SU-DHL-6 (cell line): ENCODE results near the gene PTGES3.

Source experiments
- H2AFZ ChIP-seq: fragments of 200-600 bp; sonication (generic); 2 replicates; pipeline ENCODE4 v1.6.1; 2014; ENCODE audit warnings: low read depth, mild to moderate bottlenecking, moderate library complexity, mixed read lengths, antibody characterized with exemption, low read length; ENCODE audit not compliant: severe bottlenecking
- H3F3A ChIP-seq: fragments of 200-600 bp; shearing (Covaris generic); 2 replicates; pipeline ENCODE4 v1.6.0; 2016; ENCODE audit warnings: antibody characterized with exemption, mild to moderate bottlenecking; ENCODE audit not compliant: insufficient read depth
- H3K27ac ChIP-seq: fragments of 200-600 bp; sonication (generic); 2 replicates; pipeline ENCODE4 v1.5.1; 2016; ENCODE audit warnings: low read depth, mild to moderate bottlenecking, low read length, moderate library complexity, mixed read lengths
- H3K27me3 ChIP-seq: fragments of 200-600 bp; sonication (generic), shearing (Covaris generic); 2 replicates; pipeline ENCODE4 v1.6.0; 2014; ENCODE audit warnings: mild to moderate bottlenecking, low read length
- H3K36me3 ChIP-seq: fragments of 200-600 bp; sonication (generic); 2 replicates; pipeline ENCODE4 v1.6.1; 2014; ENCODE audit warnings: mild to moderate bottlenecking, low read length, mixed read lengths
- H3K4me2 ChIP-seq: fragments of 300-600, 200-600 bp; shearing (Covaris generic), sonication (generic); 2 replicates; pipeline ENCODE4 v1.6.0; 2014; ENCODE audit warnings: low read length, low read depth, mild to moderate bottlenecking; ENCODE audit not compliant: poor library complexity, severe bottlenecking
- H3K4me3 ChIP-seq: fragments of 200-600 bp; sonication (generic); 2 replicates; pipeline ENCODE4 v1.5.1; 2014; ENCODE audit warnings: antibody characterized with exemption, low read length, mild to moderate bottlenecking, mixed read lengths; ENCODE audit not compliant: insufficient read depth, poor library complexity, severe bottlenecking
- H3K79me2 ChIP-seq: fragments of 200-600 bp; sonication (generic); 2 replicates; pipeline ENCODE4 v1.6.1; 2014; ENCODE audit warnings: mild to moderate bottlenecking, low read length, moderate library complexity; ENCODE audit not compliant: insufficient read depth
- H3K9ac ChIP-seq: fragments of 200-600 bp; sonication (generic); 2 replicates; pipeline ENCODE4 v1.7.0; 2014; ENCODE audit warnings: mild to moderate bottlenecking, low read length
- H3K9me2 ChIP-seq: fragments of 200-600 bp; sonication (generic); replicated peaks from 2 replicates; pipeline ENCODE4 v1.6.1; 2014; ENCODE audit warnings: low read length; ENCODE audit not compliant: insufficient read depth
- H3K9me3 ChIP-seq: fragments of 200-600 bp; sonication (generic); 2 replicates; pipeline ENCODE4 v1.6.1; 2014; ENCODE audit warnings: low read length, mixed read lengths; ENCODE audit not compliant: insufficient read depth
- H4K20me1 ChIP-seq: fragments of 200-600 bp; sonication (generic); 2 replicates; pipeline ENCODE4 v1.6.1; 2014; ENCODE audit warnings: low read depth, mild to moderate bottlenecking, antibody characterized with exemption, low read length, moderate library complexity, mixed read lengths
- CTCF ChIP-seq: fragments of 200-600 bp; sonication (generic); IDR thresholded peaks from one replicate; pipeline ENCODE4 v1.5.1; 2017; ENCODE audit warnings: antibody characterized with exemption, mild to moderate bottlenecking, low read length, moderate library complexity; ENCODE audit not compliant: insufficient read depth, poor library complexity, severe bottlenecking
- EZH2phosphoT487 ChIP-seq: fragments of 200-600 bp; sonication (generic), shearing (Covaris generic); conservative IDR thresholded peaks from 2 replicates; pipeline ENCODE4 v1.6.1; 2018; ENCODE audit warnings: mild to moderate bottlenecking, antibody characterized with exemption, low read length, moderate library complexity, mixed read lengths

PTGES3 gene

DNA sequence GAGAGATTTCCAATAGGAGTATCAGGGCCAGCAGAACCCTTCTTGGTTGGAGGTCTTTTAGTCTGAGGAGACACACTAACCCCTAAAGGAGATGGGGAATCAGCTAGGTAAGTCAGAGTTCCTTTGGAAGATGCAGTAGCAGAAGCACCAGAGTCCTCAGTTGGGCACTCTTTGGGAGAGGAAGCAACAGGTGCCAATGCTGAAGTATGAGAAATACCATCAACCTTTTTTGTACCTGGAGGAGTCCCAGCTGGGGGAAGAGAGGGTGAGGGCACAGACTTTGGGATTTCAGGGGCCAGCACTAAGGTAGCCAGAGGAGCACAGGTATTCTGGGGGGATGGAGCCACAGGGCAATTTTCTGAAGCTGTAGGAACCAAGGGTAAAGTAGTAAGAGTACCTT lies 31.0 kb upstream of the PTGES3 start:
- Histone ChIP-seq H3K4me2 (no peak overlapping the region), H3K27ac (0 out of 2 replicates have a peak overlapping the region, but pooled peaks have one; percentile 32), H3F3A (peaks cover 37% of the 10 kb centered on the region), H2AFZ (no peak overlapping the region), H3K36me3 (peaks cover 34% of the 10 kb centered on the region), H3K9me3 (no peaks in the 10 kb centered on the region), H3K27me3 (no peaks in the 10 kb centered on the region), H3K4me3 (no peak overlapping the region), H3K79me2 (peaks cover 82% of the 10 kb centered on the region), H3K9me2 (no peaks in the 10 kb centered on the region), H4K20me1 (peaks cover 66% of the 10 kb centered on the region), H3K9ac (no peak overlapping the region)
- no peak for TF ChIP-seq EZH2phosphoT487
- TF ChIP-seq CTCF, result no peak

DNA sequence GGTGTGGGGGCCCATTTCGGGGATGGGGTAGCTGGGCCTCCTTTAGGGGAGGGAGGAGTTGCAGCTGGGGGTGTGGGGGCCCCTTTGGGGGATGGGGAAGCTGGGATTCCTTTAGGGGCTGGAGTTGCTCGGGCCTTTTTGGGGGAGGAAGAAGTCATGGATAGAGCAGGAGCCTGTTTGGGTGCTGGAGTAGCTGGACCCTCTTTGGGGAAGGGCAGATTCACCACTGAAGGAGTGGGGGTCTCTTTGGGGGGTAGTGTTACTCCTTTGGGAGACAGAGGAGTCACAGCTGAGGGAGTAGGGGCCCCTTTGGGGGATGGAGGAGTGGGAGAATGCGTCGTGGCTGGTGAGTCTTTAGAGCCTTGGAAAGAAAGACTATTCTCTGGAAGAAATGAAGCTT lies 30.6 kb upstream of the PTGES3 start:
- TF ChIP-seq CTCF (no peak), EZH2phosphoT487 (no peak)

DNA sequence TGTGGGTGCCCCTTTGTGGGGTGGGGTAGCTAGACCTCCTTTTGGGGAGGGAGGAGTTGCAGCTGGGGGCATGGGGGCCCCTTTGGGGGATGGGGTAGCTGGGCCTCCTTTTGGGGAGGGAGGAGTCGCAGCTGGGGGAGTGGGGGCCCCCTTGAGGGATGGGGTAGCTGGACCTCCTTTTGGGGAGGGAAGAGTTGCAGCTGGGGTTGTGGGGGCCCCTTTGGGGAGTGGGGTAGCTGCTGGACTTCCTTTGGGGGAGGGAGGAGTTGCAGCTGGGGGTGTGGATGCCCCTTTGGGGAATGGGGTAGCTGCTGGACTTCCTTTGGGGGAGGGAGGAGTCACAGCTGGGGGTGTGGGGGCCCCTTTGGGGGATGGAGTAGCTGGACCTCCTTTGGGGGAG lies 30.1 kb upstream of the PTGES3 start:
- Histone ChIP-seq H3K4me3 (no peak overlapping the region), H3K27ac (peak overlapping the region; percentile 32), H4K20me1 (peaks cover 61% of the 10 kb centered on the region), H3K9ac (no peak overlapping the region), H3K36me3 (peaks cover 32% of the 10 kb centered on the region), H3K9me2 (no peaks in the 10 kb centered on the region), H2AFZ (no peak overlapping the region), H3K27me3 (no peaks in the 10 kb centered on the region), H3K79me2 (peaks cover 73% of the 10 kb centered on the region), H3K4me2 (no peak overlapping the region), H3K9me3 (no peaks in the 10 kb centered on the region), H3F3A (peaks cover 40% of the 10 kb centered on the region)
- no peak for TF ChIP-seq EZH2phosphoT487
- no peak for TF ChIP-seq CTCF

More for the DNA sequence above, 30.6 kb upstream of the PTGES3 start:
- H3K4me3 ChIP-seq, result no peak overlapping the region
- peaks cover 39% of the 10 kb centered on the region for H3F3A ChIP-seq
- H2AFZ ChIP-seq, result no peak overlapping the region
- peak overlapping the region; percentile 32 for H3K27ac ChIP-seq
- H3K27me3 ChIP-seq, result no peaks in the 10 kb centered on the region
- H3K4me2 ChIP-seq, result no peak overlapping the region
- H3K36me3 ChIP-seq, result peaks cover 31% of the 10 kb centered on the region
- no peak overlapping the region for H3K9ac ChIP-seq
- H3K79me2 ChIP-seq, result peaks cover 78% of the 10 kb centered on the region
- no peaks in the 10 kb centered on the region for H3K9me2 ChIP-seq
- peaks cover 65% of the 10 kb centered on the region for H4K20me1 ChIP-seq
- no peaks in the 10 kb centered on the region for H3K9me3 ChIP-seq
